Articular chondrocyte of knee joint (primary cell): ENCODE results near the gene CSF1. TPM values are rescaled to one million over a fixed set of nuclear protein-coding genes. Genes with fewer than 3 reads are reported as not detected.

Experiments used
- total RNA-seq: library from RNA; depleted of rRNA; stranded (reverse); fragments of >200 nt; gene quantifications from 2 replicates; pipeline ENCODE4 v1.2.3, GENCODE V29; 2012

Gene CSF1
- total RNA-seq = 73.3 and 129 TPM in 2 replicates

GRCh38 chr1:109910123-109910962, at the start of gene CSF1:
TSS of gene CSF1 (plus strand) at chr1:109910849. CDS start at chr1:109911024, 175 bp downstream.

Other genes with a start within 250 kb of the CSF1 start
- gene GSTM2, start 242.8 kb upstream of the CSF1 start, total RNA-seq = 16.2 and 16.9 TPM in 2 replicates
- 19.2 TPM in 1 of 2 replicates, not detected in the other for gene GSTM1, start 223.0 kb upstream of the CSF1 start, total RNA-seq
- gene GSTM5, start 198.6 kb upstream of the CSF1 start, total RNA-seq = 7.8 and 9.1 TPM in 2 replicates
- 106 and 111 TPM in 2 replicates for gene GSTM3, start 169.8 kb upstream of the CSF1 start, total RNA-seq
- not detected in 2 replicates for gene EPS8L3, start 146.9 kb upstream of the CSF1 start, total RNA-seq
- gene AHCYL1, start 73.9 kb downstream of the CSF1 start, total RNA-seq = 67.6 and 73.0 TPM in 2 replicates
- 40.8 and 44.0 TPM in 2 replicates for gene STRIP1, start 123.8 kb downstream of the CSF1 start, total RNA-seq
- gene ALX3, start 159.8 kb downstream of the CSF1 start, total RNA-seq = 0.22 TPM in 1 of 2 replicates, not detected in the other
- gene UBL4B, start 201.6 kb downstream of the CSF1 start, total RNA-seq = 0.13 and 0.32 TPM in 2 replicates
- 0.13 and 0.22 TPM in 2 replicates for gene SLC6A17, start 239.6 kb downstream of the CSF1 start, total RNA-seq